HG03558 (cell line): ENCODE measurements around the gene HOXA13.

Experiments used
- ATAC-seq: cut with Tn5 transposase; IDR thresholded peaks from one replicate; pipeline ENCODE4 v1.9.1; 2021; ENCODE audit warnings: moderate number of reproducible peaks; ENCODE audit not compliant: unreplicated experiment; ENCODE audit errors: extremely low read depth

The HOXA13 gene

DNA sequence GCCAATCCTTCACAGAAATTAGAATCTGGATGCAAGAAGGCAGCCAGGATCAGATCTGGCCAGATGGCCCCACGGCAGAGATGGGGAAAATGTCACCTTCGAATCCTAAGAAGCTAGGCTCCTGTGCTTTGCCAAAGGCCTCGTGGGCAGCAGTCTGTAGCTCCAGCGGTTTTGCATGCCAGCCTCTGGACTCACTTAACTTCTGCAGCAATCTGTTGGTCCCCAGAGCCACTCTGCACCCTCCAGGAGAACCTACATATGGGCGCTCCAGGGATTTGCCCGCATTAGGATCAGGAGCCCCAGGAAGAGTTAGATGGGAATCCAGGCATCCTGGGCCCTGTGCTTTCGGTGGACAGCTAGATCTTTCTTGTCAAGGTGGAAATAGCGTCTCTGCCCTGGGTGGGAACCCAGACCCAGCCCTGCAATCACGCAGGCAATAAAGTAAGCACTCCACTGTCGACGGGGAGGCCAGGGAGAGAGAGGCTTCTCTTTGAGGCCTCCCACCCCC lies 10.1 kb upstream of the HOXA13 start:
- ATAC-seq, result no peak

DNA sequence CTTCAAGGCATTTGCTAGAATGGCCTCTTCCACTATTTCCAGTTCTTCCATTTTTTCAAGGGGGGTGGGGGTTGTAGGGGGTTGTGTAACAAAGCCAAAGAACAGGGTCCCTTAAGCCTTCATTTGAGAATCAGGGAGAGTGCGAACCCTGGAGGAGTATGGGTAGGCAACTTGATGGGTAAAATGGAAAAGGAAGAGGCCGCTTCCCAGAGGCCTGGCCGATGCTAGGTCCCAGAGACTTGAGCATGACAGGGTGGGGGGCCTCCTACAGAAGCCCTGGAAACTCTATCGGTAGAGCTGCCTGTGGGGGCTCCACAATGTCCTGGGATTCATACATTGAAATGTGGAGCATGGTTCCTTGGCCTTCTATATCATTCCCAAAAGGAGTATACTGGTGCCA lies 9.1 kb upstream of the HOXA13 start:
- no peak for ATAC-seq

DNA sequence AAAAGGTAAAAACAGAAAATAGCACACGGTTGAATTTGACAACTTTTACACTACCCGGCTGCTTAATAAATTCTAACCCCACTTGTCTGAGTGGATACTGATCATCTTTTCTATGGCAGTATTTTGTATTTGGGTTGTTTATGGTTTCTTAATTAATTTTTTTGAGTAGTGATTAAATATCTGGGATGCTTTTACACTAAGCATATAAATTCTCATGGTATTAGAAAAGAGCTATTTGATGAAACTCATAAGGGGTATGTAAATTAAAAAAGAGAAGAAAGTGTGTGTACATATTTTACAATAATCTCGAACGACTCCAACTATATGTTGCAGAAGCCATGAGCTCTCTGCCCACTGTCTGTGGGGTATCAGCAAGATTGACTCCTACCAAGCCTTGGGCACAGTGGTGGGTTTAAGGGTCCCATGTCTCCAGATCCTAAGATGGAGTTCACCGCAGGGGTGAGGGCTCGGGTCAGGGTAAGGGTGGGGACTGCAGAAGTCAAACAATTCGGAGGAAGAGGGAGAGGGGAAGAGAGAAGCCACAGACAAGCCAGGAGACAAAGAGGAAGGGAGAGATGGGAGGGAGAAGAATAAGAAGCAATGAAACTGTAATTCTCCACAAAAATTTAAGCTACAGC lies 7.6 kb upstream of the HOXA13 start:
- ATAC-seq, result no peak

DNA sequence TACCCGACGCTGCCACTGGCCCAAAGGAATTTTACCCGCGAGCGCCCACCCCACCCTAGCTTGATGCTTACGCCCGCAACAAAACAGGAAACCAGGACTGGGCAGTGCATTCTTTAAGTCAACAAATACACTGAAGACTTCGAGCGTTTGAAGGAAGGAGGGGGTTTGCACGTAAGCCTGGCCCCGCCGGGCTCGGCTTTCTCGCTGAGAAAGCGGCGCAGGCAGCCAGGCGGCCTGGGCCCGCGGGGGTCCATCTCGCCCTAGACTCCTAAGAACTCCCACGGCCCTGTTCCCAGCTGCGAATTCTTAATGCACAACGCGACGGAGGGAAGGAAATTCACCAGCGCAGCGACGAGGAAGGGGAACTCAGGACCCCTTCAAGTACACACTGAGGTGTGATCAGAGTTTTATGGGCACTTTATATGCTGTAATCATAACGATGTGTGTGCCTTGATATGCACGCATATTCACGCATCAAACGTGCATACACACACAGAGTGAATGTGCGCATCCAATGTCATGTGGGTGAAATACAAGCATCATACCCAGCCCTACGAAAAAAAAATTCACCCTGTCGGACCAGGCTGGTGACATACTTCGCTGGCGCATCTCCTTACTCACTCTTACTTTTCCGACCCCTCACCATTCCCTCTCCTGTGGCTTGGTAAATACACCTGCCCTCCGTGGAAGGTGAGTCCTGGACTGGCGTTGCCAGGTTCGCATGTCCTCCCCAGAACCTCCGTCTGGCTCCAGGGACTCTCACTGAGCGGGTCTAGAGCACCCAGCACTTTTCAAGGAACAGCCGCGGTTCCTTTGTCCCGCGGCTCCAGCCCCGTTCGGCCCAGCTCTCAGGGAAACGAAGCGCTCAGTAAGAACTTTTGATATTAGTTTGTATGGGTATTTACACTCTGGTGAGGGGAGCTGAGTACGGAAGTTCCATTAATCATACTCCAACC lies 5.7 kb upstream of the HOXA13 start:
- no peak for ATAC-seq

DNA sequence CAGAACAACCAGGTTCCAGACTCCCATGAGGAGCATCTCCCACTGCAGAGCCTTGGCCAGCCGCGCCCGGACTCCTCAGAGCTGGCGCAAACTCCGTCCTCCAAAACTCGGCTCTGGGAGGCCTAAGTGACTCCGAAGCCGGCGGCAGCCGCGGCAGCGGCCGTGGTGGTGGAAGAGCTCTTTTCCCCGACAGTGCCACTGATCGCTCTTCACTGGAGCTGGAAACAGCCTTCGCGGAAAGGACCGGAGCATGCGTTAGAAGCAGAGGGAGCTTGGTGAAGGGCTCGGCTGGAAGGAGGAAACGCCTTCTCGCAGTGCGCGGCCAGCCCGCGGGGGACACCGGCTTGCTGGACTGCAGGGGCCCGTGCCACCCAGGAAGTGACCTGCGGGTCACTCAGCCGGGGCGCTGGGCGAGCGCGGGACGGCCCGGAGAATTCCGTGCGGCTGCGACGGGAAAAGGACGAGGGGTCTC lies 5.0 kb upstream of the HOXA13 start:
- ATAC-seq, result no peak

DNA sequence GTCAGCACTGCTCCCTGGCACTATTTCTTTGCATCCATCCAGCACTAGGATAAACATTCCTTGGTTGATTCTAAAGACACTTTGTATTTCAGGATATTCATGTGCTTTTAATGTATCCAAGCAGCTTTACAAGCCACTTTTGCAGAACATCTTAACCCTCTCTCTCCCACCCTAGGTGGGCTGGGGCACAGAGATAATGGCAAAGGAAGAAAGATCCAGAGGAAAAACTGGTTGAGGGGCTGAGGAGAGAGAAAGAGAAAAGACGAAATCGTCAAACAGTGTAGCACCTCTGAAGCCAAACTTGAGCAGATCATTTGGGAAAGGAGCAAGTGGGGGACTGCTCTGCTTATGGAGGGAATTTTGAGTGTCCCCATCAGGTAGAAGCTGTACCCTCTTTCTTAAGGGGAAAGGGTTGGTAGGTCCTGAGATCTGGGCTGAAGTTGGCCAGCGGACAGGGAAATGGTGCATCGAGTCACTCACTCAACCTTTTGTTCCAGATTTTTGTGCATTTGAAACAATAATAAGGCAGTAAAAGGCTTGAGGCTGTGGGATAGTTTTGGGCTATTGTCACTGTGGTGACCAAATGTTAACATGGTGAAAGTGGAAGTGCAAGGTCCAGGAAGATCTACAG lies 4.2 kb upstream of the HOXA13 start:
- ATAC-seq, result no peak

DNA sequence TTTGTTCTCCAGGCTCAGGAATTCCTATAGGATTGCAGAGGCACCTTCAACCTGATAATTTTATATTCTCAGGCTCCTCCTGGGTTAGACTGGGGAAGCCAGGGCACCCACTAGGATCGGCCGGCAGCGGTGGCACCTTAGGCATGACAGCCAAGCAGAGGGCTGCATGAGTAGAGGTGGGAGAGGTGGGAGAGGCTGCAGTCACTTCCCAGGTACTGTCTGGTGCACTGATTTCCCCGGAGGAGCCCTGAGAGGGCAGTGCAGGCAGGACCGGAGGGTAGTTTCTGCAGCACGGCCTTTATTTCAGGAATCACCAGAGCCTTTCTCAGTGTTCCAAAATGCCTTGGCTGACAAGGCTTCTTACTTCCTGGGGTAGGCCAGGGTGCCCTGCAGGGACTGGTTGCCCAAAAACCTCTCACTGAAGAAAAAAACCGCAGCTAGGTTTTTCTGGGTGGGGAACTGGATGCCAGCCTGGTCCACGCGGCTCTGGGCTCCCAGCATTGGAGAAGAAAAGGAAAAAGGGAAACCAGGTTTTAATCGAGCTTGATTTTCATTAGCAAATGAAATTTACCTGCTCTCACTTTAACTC lies 3.6 kb upstream of the HOXA13 start:
- ATAC-seq, result no peak

DNA sequence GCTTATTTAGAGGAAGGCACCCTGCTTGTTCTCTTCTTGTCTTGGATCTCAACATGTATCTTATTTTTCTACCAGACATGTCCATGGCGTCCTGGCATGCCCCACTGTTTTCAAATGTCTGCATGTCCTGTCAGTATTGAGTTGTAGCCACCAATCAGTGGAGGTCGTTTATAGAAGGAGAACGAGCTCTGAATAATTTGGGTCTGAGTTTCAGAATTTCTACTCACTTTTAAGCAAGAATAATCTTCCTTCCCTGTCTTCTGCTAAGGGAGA lies 2.9 kb upstream of the HOXA13 start:
- no peak for ATAC-seq

DNA sequence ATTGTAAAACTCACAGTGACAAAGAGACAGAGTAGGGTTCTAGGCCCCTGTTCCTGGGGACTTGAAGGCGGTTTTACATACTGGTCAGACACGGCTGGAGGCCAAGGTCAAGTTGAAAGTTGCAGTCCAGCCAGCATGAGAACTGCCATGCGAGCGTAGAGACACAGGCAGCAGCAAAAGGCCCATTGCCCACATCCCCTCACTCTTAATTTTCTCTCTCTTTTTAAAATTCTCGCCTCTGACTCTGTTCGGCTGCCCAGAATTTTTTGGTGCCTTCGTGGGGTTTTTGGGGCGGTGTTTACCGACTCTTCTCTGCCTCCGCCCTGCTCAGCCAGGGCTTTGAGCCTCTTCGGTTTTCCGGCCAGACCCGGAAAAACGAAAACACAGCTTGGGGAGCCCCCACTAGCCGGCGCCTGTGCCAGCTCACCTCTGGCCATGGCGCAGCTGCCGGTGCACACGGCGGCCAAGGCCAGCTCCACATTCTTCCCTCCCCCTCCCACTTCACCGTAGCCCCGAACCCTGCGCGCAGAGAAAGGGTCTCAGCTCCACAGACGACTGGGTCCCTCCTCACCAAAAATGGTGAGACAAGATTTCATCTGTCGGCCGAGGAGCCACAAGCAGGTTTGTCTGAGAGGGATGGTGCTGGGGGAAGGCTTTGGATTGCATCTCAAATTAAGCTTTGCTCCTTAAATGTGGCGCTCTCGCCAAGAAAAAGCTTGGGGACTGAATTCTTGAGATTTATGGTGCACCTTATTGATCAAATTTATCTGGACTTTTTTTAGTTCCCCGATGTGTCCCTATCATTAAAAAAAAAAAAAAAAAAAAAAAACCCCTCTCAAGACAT lies 2.3 kb upstream of the HOXA13 start:
- no peak for ATAC-seq

DNA sequence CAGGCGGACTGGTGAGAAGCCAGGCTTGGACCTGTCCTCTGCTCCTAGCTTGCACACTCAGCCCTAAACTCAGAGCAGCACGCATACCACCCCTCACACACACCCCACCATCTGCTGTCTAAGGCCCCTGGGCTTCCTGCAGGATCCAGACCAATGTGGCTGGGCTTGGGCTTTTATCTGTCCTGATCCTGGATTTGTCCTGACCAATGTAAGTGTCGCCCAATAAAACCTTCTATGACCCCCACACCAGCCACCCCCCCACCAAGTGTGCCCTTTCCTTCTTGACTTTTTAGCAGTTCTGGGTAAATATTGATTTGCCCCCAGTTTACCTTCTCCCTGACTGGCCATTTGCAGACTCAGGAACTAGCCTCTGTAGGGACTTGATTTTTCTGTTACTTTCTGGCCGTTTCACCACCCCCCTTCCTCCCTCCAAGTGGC lies 1.7 kb upstream of the HOXA13 start:
- ATAC-seq, result no peak

DNA sequence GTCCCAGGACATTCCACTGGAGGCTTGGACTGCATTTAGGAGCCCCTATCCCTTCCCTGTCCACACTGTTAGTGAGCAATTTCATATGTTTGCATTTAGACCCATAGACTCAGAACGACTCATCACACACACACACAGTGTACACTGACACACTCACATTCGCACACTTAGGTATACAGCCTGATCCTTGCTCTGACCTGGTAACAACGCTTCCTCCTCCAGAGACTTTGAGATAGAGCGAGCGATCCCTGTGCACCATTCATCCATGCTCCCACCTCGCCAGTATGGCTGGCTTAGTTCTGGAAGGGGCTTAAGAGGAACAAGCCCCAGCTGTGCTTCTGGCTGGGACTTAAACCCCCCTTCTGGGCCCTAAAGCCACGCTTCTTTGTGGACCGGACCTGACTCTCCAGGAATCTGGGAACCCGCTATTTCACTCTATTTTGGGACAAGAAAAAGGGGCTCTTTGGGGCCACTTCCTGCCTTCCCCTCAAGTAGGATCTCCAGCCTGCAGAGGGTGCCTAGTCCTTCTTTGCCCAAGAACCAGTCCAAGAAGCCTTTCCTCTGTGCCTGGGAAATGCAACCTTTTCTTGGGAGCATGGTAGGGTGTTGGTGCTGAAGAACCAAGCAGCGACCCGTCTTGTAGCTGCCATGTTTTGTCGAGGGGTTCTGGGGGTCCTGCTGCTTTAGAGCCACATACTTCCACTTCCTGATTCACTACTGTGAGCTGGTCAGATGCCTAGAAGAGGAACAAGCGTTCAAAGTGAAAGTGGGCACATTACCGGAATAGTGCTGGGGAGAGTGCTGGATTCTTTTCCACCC lies 1.1 kb upstream of the HOXA13 start:
- ATAC-seq, result no peak

DNA sequence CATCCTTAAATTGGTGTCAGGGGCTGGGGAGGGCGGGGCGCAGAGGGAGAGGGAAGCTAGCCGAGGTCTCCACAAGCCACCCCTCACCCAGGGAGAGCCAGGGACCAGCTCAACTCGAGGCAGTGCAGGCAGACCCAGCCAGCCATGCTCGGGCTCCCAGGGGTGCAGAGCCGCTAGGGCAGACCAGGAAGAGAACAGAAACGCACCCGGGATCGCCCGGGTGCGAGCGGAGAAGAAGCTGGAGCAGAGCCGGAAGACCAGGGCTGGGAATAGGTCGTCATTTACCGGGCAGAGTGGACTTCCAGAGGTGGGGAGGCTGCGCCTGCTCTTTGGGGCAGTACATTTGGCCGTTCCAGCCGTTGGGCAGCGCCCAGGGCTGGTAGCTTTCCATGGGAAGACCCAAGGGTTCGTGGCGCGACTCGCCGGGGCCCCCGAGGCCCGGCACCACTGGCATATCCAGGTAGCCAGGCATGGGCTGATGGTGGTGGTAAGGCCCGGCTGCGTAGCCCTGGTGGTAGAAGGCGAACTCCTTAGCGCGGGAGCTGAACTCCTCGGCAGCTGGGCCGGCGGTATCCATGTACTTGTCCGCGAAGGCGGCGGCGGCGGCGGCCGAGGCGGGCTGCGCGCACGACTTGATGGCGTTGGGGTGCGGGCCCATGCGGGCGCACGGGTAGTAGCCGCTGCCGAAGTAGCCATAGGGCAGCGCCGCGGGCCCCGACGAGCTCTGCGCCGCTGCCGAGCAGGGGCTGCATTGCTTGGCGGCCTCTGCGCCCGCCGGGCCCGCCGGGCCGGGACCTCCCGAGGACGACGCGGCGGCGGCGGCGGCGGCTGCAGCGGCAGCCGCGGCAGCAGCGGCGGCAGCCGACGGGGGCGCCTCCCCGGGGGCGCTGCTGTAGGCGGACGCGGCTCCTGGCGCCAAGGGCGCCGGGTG lies 755 bp downstream of the HOXA13 start:
- ATAC-seq, result no peak

DNA sequence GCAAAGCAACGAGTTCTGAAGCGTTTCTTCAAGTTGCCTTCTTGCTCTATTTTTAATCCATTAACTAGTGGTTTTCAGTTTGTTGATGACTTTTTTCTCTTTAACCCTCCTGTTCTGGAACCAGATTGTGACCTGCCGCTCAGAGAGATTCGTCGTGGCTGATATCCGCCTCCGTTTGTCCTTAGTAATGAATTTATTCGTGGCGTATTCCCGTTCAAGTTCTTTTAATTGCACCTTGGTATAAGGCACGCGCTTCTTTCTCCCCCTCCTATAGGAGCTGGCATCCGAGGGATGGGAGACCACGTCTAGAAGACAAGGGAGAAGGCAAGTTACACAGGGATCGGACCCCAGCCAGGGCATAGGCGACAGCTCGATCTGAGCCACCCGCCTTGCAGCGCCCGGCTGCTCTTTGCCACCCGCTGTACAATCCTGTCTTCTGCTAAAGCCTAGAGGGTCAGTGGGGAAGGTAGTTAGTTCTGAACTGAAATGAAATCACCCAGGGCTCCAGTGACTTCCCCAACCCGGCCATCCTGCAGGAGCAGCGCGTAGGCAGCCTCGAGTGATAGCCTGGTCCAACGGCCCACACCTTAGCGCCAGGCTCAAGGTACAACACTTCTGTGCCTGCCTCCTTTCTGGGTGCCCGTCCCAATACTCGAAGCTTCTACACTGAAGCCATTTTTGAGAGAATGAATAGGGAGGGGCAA lies 1.6 kb downstream of the HOXA13 start:
- no peak for ATAC-seq

DNA sequence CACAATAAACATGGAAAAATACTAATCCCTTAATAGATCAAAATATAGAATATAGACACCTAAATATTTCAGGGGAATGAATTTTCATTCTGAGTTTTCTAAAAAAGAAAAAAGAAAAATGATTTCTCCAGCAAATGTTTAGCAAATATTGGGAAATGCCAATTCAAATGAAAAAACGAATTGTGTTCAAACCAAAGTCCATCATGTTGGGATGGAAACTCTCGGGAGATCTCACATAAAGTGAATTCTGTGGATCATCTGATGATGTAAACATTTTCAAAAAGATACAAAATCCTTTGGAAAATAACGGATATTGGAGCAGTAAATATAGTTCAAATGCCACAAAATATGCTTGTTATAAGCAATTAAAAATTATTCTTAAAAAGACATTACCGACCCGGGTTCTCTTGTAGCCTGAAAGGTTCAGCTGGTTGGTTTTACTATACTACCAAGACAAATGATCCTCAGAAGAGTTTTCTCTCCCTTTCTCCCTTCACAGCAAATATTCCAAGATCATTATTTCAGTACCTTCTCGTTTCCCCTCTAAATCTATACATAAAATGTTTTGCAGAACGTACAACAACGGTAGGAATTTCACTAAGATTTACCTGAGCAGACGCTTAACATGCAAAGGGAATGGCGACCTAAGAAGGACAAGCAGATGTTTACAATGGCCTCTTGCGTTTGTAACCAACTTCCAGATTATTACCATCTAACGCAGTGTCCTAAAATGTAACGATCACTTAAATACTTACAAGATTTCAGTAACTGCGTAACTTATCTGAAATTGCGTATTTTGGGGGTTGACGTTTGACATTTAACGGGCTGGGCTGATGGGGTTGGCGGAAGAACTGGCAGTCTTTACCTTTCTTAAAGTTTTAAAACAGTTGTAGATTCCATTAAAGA lies 2.5 kb downstream of the HOXA13 start:
- ATAC-seq, result no peak

DNA sequence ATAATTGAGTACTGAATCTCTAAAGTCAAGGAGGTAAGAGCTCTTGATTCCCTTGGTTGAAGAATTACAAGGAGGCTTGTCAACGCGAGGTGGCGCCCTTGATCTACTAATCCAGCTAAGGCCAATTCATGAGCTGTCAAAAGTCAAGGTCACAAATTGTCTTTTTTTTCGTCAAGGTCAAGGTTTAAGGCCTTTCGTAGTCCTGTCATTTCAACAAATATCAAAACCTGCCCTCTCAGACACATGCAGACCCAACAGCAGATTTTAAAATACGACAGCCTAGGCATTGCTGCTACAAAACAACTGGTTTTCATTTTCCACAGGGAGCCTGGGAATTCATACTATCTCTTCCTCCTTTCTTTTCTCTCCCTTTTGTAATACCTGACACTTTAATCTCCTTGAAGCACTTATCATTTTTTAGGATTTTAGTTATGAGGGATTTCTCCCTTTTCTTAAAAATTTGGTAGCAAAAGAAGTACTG lies 3.6 kb downstream of the HOXA13 start:
- no peak for ATAC-seq

DNA sequence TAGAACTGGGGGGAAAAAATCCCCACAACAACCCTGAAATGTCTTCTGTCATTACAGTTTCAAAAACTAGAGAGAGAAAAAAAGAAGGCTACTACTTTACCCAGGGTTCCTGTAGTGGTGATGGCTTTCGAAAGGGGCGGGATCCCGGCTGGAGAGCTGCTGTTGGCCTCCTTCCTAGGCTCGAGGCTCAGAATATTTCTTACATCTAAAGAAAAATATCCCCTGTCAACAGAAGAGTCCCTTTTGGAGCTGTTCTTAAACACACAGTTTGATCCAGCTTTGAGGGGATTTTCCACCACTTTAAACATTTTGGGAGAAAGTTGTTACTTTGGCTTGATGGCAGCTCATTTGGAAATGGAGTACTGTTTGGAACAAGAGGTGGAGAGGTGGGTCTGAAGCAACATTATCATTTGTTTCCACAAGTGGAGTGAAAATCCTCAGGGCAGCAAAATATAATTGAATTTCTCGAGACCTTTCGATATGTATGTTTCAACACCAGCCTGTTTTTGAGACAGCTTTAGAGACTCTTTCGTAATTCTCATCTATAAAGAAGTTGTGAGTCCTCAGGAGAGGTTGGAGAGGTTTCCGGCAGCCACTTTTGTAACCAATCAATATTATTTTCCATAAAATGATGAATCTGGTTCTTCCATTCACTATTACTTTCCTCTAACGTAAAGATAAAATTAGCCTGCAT lies 5.1 kb downstream of the HOXA13 start:
- no peak for ATAC-seq
